HG03439 (cell line): ENCODE results near the gene TTK.
"Not testable (repeated sequence)": the region's sequence is repeated elsewhere in the genome, so short reads cannot be mapped to it uniquely, and the experiment has no call there.

Experiments used
- ATAC-seq: cut with Tn5 transposase; IDR thresholded peaks from one replicate; pipeline ENCODE4 v1.9.1; 2021; ENCODE audit warnings: mild to moderate bottlenecking, moderate library complexity; ENCODE audit not compliant: unreplicated experiment

Gene TTK

DNA sequence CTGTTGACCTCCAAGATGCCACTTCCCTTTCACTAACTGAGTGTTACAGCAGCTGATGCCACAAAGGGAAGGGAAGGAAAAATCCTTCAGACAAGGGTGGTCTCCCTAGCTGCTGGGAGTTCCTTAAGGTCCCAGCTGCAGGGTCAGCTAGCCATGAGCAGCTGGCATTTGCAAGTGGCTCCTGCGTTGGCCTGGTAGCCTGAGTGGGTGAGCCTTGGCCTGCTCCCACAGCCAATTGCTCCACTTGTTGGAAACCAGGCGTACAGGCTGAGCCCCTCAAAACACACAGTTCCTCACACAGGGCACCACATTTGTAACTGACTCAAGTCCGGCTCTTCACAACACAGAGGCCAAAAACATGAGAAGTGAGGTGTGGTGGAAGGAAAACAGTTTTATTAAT, 16.7 kb downstream of the TTK start:
- no peak for ATAC-seq

DNA sequence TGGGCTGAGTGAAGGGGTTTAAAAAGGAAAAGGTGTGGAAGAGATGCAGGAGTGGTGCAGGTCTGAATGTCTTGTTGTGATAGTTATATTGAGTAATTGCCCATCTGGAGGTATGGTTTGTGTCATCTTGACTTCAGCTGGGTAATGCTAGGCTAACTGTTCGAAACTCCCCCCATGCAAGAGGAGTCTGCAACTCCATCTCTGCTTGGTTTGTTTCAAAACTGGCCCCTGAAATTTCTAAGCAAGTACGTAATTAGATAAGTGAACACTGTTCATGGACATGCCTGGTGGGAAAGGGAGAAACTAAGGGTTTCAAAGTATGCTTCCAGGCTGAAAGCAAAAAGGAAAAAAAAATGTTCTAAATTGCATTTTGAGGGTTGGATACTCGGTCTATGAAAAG, 17.1 kb downstream of the TTK start:
- ATAC-seq, result no peak

DNA sequence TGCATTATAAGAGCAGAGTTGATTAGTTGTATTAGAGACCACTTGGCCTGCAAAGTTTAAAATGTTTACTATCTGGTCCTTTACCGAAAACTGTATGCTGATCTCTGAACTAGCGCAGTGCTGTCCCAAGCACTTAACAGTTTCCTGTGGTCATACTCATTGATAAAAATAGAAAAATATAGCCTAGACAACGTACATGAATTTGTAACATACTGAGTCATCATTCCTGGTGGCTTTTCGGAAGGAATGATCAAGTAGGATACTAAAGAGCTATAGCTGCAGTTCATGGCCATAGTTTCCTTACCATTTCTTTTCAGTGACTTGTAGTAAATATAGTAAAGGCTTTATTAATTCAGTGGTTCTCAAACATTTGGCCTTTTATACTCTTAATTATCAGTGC, 18.4 kb downstream of the TTK start:
- no peak for ATAC-seq

DNA sequence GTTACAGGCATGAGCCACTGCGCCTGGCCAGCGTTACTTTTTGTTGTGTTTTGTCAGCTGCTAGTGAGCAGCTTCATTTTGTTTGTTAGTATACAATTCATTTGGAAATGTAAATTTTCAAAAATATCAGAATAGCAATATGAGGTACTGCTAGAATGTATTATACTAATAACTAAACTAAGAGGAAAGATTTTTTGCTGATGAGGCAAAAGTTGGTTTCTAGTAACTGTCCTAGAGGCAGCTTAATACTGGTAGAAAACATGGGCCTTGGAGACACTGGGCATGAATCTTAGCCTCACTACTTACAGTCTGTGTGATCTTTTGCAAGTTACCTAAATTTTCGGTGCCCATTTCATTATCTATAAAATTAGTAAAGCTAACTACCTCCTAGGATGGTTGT, 24.1 kb downstream of the TTK start:
- no peak for ATAC-seq

DNA sequence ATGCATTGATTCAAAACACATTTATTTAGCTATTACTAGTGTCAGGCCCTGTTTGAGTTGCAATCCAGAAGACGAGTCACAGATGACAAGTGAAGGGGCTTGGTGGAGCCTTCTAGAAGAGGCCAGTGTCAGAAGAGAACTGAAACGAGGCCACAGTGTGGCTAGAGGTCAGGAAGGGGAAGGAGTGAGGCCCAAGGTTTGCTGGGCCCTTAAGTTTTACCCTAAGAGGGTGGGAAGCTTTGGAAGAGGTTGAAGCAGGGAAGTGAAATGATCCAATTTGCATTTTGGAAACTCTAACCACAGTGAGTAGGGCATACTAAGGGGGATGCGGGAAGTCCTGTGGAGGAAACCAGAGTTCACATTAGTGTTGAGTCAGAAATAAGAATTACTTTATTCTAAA, 25.0 kb downstream of the TTK start:
- no peak for ATAC-seq

DNA sequence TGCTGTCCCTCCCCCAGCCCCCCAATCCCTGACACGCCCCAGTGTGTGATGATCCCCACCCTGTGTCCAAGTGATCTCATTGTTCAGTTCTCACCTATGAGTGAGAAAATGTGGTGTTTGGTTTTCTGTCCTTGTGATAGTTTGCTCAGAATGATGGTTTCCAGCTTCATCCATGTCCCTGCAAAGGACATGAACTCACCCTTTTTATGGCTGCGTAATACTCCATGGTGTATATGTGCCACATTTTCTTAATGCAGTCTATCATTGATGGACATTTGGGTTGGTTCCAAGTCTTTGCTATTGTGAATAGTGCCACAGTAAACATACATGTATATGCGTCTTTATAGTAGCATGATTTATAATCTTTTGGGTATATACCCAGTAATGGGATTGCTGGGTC, 43.8 kb downstream of the TTK start:
- ATAC-seq, result not testable (repeated sequence)

DNA sequence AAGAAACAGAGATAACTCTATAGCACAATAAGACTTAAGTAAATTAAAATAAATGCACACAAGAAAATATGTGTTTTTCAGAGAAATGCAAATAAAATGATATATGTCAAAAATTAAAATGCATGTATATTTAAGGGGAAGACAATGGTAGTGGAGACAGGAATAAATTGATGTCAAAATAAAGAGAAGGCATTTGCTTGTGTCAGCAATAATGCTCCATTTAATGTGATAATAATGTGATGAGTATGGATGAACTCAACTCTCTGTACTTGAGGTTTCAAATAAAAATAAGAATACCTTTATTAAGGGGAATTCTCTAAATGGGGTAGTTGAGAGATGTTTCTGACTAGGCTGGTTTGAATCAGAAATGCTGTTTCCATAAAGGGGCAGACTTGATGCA, 56.3 kb downstream of the TTK start:
- no peak for ATAC-seq

DNA sequence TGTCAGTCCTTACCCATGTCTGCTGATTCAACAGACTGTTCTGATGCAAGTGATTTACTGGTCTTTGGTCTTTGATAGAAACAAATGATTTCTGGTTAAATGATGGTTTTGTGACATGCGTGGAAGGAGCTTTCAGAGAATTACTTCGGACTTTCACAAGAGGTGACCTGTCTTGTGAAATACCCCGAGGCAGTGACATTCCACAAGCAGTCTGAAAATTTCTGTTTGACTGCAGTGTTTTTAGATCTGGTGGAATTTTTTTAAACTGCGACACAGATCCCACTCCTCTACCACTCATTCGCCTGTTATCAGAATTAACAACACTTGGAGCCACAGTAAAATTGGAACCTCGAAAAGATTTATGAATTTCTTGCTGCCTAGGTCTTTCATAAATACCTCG, 63.7 kb downstream of the TTK start:
- ATAC-seq, result not testable (repeated sequence)

DNA sequence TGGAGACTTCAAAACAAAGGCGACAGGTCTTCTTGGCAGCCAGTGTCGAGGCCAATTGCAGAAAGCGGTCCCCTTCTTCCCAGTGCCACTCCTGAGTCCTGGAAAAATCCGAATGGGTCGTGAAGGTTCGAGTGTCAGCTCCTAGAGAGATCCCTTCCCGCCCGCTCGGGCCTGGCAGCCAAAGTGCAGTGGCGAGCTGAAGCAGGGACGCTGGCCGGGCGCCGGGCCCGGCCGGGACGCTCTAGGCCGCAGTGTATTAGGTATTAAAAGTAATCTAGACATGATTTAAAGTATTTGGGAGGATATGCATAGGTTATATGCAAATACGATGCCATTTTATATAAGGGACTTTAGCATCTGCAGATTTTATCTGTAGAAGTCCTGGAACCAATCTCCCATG, 66.0 kb downstream of the TTK start:
- not testable (repeated sequence) for ATAC-seq

DNA sequence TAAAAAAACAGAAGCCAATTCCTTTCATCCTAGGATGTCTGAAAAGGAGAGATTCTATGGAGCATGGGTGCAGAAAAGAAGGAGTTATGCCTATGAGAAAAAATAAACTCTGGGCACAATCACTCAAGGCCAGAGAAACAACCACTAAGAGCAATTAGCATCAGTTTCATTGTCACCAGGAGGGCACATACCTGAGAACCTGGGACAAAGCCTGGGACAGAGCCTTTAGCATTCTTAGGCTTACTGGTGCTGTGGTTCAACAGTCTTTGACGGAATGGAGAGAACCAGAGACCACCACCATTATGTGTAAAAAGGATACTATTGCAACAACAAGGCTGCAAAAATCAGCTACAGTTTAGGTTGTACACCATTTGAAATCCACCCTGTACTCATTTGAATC, 72.6 kb downstream of the TTK start:
- no peak for ATAC-seq

DNA sequence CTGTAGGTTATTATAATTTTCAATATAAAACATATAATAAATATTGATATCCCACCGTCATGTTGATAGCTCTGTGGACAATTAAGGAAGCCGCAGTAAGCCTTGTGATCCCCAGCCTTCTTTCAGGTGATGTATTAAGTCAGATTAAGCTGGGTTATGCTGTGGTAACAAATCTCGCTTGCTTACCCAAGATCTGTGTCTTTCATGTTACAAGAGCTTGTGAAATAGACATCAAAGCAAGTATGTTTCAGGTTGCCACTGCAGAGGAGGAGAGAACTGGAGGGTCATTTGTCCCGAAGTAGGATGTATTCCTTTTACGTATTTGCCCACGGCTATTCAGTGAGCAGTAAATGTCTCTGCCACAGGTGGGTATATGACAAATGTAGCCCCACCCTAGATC, 84.2 kb downstream of the TTK start:
- no peak for ATAC-seq

DNA sequence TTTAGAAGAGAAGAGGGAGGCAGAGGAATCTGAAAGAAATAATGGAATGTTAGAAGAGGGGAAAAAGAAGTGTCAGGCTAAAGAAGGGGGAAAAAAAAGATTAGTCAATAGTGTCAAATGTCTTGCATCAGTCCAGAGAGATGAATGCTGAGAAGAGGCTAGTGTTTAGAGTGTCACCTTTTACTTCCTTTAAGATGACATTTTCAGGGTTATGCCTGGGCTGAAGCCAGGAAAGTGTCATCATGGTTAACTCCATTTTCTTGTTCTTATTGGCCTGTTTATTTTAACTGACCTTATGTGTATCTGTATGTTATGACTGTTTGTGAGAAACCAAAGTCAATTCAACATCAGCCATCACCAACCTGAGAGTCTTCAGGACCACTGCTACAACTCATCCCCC, 87.1 kb downstream of the TTK start:
- ATAC-seq, result no peak
